ENCODE data around the gene ABHD1. TPM values are rescaled to one million over a fixed set of nuclear protein-coding genes. Genes with fewer than 3 reads are reported as not detected.

The ABHD1 gene
- total RNA-seq, 1 donor from 2014 or later = not detected

GRCh38 chr2:27138111-27138510 is 14.5 kb downstream of the ABHD1 start:
- Histone ChIP-seq H3K9me3 (no peaks in the 10 kb centered on the region), H3K36me3 (no peaks in the 10 kb centered on the region), H3K4me1 (peaks cover 5 to 6% of the 10 kb centered on the region in 2 donors), H3K27ac (no peak overlapping the region), H3K27me3 (no peaks in the 10 kb centered on the region), H3K4me3 (no peak overlapping the region)
- intact Hi-C loops (cut with DNase I) = loop anchor here (10.0 kb wide), 1 partner anchor 357 kb away; the partner anchor contains the start of genes FNDC4 and GCKR
- DNase-seq (ENCODE audit: low spot score in 2 of 2) = no peak
- TF ChIP-seq CTCF (IDR thresholded peaks at IDR 0.05) = no peak

- no peak for DNase-seq (ENCODE audit: low spot score in 2 of 2)
- Histone ChIP-seq H3K27ac (no peak within 1 kb of the TSS), H3K36me3 (no peaks in the 10 kb centered on the region), H3K4me1 (no peaks in the 10 kb centered on the region), H3K9me3 (no peaks in the 10 kb centered on the region), H3K4me3 (no peak within 1 kb of the TSS), H3K27me3 (no peaks in the 10 kb centered on the region)
- no peak for TF ChIP-seq CTCF (IDR thresholded peaks at IDR 0.05)
- intact Hi-C loops (cut with DNase I) = loop anchor here (10.0 kb wide), 1 partner anchor 355 kb away; the partner anchor contains the start of genes FNDC4 and GCKR
Observed at GRCh38 chr2:27139310-27139709, 15.7 kb downstream of the ABHD1 start, which contains the start of gene PRR30. PRR30 (minus strand) TSS chr2:27139410; CDS start chr2:27138329, 1,081 bp downstream.

GRCh38 chr2:27143285-27143684 is 19.7 kb downstream of the ABHD1 start:
- Histone ChIP-seq H3K9me3 (no peaks in the 10 kb centered on the region), H3K27me3 (no peaks in the 10 kb centered on the region), H3K4me1 (no peaks in the 10 kb centered on the region), H3K27ac (no peak overlapping the region), H3K36me3 (no peaks in the 10 kb centered on the region), H3K4me3 (no peak overlapping the region)
- no peak for TF ChIP-seq CTCF (IDR thresholded peaks at IDR 0.05)
- no peak for DNase-seq (ENCODE audit: low spot score in 2 of 2)
- intact Hi-C loops (cut with DNase I) = no loop called here

- H3K9me3 ChIP-seq = no peaks in the 10 kb centered on the region
- no peak for DNase-seq (ENCODE audit: low spot score in 2 of 2)
- no peak overlapping the region for H3K4me3 ChIP-seq
- no peaks in the 10 kb centered on the region for H3K4me1 ChIP-seq
- H3K36me3 ChIP-seq = no peaks in the 10 kb centered on the region
- H3K27me3 ChIP-seq = no peaks in the 10 kb centered on the region
- H3K27ac ChIP-seq = no peak overlapping the region
- no peak for TF ChIP-seq CTCF (IDR thresholded peaks at IDR 0.05)
- intact Hi-C loops (cut with DNase I) = no loop called here
Observed at GRCh38 chr2:27145682-27146081, 22.1 kb downstream of the ABHD1 start.

GRCh38 chr2:27147935-27148334 is 24.3 kb downstream of the ABHD1 start:
- no peaks in the 10 kb centered on the region for H3K36me3 ChIP-seq
- no peaks in the 10 kb centered on the region for H3K4me1 ChIP-seq
- no peaks in the 10 kb centered on the region for H3K9me3 ChIP-seq
- no peak for DNase-seq (ENCODE audit: low spot score in 2 of 2)
- H3K27me3 ChIP-seq = no peaks in the 10 kb centered on the region
- no peak overlapping the region for H3K27ac ChIP-seq
- intact Hi-C loops (cut with DNase I) = no loop called here
- TF ChIP-seq CTCF (IDR thresholded peaks at IDR 0.05) = no peak
- no peak overlapping the region for H3K4me3 ChIP-seq
